Thyroid gland (tissue), 4 donors: ENCODE results near the gene ANKRD12.
"Not testable (repeated sequence)": the region's sequence is repeated elsewhere in the genome, so short reads cannot be mapped to it uniquely, and the experiment has no call there.

Experiments used
- CTCF ChIP-seq, 6 experiments: fragments of 200-600 bp in 3 of 6; fragments of 450-650 bp in 3 of 6; sonication (generic) in 3 of 6; IDR thresholded peaks; one replicate each; pipeline ENCODE4 v1.5.1; 2016 to 2019; ENCODE audit warnings: antibody characterized with exemption in 6 of 6, mild to moderate bottlenecking in 2 of 6, inconsistent platforms in 1 of 6, moderate library complexity in 1 of 6
- POLR2A ChIP-seq, 2 donors: fragments of 450-650 bp; IDR thresholded peaks; one replicate each; pipeline ENCODE4 v1.6.1; 2017; ENCODE audit warnings: antibody characterized with exemption in 2 of 2, mild to moderate bottlenecking in 2 of 2, moderate library complexity in 1 of 2

GRCh38 chr18:9169515-9169914 is 32.9 kb downstream of the ANKRD12 start:
- TF ChIP-seq CTCF, POLR2A (IDR thresholded peaks at IDR 0.05): not testable (repeated sequence)
